Fibroblast of skin of abdomen (primary cell): Measurements from ENCODE around the gene PBX1.
A peak's percentile ranks its signal among the peaks of the same experiment; 100 is the strongest.

Experiments
- DNase-seq: peaks from one replicate; pipeline ENCODE4 v3.0.0-alpha.2; 2013

PBX1 gene

DNA sequence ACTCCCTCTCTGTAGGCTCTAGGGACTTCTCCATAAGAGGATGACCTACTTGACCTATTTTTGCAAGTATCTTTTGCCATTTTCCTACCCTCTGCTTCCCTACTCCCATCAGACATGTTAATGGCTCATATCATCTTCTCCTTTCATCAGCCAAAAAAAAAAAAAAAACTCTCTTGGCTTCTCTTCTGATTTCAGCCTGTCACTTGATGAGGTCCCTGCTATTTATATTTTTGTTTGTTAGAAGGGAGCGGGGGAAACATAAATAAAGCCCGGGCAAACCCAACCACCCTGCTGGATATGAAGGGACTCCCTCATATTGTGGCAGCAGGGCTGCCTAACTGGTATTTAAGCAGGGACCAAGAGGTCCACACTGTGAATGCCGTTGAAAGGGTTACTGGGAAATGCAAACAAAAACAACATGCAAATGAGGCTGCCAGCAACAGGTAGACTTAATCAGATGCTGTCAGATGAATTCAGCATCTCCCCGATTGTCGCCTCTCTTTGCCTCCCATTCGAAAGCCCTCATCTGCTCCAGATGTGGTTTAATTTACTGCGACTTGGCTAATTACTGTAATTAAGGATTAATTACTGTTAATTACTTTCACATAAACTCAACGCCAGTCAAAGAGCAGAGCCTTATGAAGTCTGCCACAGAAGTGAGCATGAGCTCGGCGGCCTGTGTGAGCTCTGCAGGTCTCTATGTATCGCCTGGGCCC is 172.3 kb downstream of the PBX1 start:
- DNase-seq = no peak

DNA sequence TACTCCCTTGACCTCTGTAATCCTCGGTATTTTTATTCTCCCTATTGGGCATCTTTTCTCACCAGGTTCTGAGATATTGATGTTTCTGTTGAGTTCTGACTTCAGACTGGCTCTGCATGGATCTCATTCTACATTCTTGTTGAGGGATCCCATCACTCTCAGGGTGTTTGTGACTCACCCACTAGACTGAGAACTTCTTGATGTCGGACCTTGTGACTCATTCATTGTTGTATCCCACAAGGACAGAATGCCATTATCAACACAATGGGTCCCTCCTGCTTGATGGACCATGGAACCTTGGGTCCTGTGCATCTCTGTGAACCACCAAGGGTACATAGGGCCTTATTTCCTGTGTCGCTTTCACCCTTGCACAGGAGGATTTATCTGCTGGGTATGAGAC is 174.1 kb downstream of the PBX1 start:
- DNase-seq = peak; percentile 70

DNA sequence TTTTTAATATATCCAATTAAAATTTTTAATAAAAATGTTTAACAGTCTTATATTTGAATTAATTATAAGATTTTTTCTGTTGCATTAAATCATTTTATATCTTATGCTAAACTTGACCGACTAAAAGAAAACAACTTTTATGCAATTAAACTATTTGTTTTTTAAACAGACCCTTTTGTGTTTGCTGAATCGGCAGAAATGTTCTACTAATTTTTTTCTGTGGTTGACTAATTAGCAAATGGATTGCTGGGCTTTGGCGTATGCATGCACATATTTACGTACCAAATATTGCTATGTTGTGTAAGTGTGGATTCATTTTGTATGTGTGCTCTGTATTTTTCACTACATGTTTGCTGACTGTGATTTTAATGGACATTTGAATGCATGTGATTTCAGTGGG is 174.8 kb downstream of the PBX1 start:
- DNase-seq = no peak

DNA sequence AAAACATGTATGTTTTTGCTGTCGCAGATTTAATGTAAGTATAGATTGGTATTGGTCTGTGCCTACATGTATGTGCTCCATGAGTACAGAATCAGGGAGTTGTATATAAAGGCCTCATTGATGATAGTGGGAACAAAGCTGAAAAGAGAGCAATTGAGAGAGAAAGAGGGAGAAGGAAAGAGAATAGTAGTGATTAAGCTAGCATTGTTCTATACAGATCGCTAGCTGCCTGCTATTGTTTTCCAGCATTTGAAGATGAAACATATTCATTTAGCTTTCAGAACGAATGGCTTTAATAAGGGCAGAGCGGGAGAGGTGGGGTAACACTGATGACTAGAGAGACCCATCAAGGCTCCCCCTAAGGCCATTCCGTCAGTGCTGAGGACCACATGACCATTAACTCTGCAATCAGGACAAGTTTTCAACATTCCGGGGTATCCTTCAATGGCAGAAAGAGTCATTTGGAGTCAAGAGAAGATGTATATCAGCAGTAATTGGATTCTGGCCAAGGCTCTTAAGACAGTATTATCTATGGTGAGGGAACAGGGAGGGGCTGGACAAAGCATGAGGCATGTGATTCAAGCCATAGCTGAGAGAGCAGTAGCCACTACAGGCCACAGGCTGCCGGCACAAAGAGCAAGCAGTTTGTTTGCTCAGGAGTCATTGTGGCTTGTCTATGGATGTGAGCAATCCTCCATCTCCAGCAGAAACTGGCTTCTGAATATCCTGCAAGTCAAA is 176.5 kb downstream of the PBX1 start:
- DNase-seq = peak; percentile 54

DNA sequence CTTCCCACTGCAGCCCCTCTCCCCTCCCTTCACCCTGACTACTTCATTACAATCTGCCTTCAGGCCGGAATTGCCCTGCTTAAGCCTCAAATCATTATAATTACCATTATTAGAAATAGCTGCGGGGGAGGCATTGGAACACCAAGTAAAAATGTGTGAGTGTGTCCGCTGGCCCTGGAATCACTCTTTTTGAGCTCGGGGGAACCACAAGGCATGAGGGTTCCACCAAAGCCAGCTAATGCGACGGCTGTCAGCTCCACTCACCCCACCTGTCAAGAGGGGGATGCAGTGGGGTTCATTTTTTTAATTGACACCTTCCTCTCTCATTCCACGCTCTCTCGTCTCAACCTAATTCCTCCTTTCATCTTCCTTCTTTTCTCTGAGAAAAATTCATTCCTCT is 177.2 kb downstream of the PBX1 start:
- DNase-seq = no peak

DNA sequence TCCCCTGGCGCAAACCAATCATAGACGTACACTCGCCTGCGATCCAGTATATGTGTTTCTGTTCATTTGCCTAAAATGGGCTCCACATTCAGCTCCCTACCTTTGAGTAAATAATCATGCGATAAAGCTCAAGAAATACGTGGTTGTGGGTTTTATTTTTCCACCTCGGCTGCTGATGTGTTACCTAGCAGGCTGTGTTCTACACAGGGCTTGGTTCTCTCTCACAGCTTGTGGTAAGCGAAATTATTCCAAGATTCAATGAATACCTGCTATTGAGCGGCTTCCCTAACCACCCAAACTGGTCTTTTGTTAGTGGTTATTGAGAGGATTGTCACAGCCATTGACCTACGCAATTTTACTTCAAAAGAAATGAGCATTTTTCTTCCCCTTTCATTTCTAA is 180.2 kb downstream of the PBX1 start:
- no peak for DNase-seq

DNA sequence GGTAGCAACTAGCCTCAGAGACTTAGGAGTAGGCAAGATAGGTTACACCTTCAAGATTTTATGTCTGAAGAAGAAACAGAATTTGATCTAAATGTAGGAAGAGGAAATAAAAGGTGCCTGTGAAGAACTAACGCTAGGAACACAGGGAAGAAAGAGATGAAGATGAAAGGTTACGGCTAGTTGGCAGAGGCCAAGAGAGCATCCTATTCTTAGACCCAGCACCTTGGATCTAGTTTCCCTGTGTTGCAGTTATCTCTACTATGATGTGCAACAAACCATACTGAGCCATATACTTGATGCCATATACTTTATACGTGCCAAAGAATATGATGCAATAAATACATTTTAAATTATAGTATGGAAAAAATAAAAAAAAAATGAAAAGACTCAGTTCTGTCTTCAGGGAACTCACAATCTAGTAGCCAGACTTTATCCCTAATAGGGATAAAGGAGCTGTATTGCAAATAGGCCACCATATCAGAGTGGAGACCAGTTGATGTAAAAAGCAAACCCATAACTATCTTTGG is 181.1 kb downstream of the PBX1 start:
- no peak for DNase-seq

DNA sequence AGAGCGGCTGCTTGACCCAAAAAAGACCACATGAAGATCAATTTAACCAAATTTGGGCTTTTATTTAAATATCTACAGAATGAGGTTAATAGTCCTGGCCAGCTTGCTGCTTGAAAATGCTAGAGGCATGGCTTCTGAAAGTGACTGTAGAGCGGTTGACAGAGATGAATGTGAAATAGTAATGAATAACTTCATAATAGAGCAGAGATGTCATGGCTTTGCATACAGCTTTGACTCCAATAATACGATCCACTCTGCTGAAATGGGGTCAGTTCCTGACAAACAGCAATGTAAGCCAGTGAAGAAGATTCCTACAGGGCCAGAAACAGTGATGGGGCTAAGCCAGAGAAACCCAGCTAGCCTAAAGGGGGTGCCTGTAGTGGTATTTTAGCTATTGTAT is 183.8 kb downstream of the PBX1 start:
- no peak for DNase-seq

DNA sequence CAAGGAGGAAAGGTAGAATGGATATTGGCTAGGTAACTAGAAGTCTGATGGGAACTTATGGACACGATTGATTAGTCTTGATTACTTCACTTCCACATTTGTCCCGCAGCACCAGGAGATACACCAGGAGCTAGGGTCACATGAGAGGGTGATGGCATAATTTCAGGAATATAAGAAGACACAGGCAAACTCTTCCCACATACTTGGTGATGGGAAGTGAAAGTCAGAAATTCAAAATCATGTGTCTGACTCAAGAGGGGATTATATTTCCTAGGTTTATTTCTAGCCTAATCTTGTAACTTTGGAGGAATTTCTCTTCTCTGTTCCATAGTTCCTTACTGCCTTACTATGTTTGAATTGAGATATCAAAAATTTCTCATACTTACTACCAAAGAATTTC is 185.0 kb downstream of the PBX1 start:
- DNase-seq = no peak

DNA sequence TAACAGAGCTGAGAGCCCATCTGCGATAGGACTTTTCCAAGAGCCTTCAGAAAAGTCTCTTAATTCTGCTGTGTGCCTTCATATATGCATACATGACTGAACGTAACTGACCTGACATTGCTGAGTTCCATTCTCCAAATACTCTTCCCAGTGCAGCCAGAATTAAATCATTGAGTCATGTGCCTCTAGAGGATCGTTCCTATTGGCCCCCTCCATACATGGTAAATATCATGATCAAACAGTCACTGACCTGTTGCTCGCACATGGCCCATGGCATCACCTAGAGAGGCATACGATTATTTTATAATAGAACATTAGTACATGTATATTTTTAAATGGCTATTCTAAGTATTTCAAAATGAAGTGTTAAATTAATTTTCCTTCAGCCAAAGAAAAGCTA is 186.8 kb downstream of the PBX1 start:
- DNase-seq = no peak

DNA sequence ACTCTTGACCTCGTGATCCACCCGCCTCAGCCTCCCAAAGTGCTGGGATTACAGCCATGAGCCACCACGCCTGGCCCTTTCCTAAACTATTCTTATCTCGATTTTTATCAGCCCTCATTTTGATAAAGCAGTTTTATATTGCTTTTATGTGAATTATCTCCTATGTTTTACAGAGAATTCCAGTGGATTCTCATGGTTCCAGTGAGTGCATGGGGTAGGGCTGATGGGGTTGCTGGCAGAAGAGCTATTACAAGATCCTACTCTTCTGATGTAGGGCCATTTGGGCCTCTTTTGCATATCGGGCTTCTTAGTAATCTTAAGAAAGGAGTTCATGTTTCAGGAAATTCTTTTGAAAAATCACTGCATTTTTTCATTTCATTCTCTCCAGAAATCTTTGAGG is 187.6 kb downstream of the PBX1 start:
- no peak for DNase-seq

DNA sequence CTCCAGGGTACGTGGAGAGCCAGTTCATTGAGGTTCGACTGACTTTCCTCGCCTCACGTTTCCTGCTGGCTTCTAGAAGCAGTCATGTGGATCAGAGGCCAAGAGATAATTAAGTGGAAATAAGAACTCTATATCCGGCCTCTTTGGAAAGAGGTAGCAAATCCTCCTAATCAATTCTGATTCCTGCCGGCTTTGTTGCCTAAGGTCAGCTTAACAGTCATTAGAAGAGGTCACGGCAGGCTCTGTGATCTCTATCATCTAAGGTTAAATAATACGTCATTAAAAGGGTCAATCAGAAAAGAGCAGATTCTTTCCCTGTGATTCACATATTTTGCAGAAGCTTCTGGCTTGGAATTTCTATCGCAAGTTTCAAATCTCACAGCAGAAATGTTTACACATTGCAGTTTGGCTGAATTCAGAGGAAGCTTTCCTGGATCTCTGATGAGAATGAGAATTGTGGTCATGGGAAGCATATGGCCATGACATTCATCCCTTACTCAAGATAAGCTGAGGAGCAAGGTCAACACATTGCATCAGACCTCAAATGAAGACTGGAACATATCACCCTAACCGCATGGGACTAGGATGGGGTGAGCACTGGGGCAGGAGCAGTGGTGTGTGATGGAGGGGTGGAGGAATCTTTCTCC is 189.4 kb downstream of the PBX1 start:
- peak; percentile 86 for DNase-seq

DNA sequence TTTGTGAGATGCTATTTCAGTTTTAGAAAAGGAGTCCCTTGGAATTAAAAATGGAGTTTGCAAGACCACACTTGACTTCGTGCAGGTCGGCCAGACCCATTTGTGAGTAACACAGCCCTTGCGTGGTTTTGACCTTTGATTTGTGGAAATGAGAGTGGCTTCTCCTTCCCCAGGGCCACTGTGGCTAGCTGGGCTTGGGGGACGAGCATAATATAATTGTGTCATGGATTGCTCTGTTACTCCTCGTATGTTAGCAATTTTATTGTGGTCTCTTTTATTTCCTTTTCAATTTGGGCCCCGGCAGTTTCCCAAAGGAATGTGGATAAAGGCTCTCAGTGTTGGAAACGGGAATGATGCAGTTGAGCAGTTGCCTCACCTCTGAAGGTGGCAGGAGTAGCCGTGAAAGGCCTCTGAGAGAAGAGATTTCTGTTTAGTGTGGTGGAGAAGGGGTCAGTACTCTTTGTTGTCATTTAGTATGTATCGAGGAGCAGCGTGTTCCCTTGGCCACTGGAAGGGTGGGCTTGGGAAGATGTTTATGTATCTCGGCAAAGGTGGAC is 194.6 kb downstream of the PBX1 start:
- DNase-seq = peak; percentile 44

DNA sequence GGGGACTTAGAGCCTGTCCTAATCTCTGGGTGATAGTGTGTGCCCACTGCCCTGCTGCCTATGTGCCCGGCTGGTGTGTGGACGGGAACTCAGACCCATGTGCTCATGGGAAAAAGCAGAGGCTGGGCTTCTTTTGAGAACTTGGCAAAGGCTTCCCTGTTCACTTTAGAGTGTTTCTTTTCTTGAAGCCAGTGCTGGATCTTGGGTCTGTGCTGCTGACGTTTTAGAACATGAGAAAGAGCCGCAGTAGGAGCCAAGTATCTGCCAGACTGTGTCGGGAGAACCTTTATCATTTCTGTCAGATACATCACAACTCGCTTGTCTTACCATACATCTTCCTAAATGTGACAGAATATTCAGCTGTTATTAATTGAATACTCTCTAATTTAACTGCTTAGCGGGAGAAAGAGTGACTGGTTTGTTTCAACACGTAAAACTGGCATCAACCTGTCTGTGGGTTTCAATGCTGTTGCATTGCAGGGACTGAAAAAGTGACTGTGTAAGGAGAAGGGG is 195.2 kb downstream of the PBX1 start:
- DNase-seq = peak; percentile 77

DNA sequence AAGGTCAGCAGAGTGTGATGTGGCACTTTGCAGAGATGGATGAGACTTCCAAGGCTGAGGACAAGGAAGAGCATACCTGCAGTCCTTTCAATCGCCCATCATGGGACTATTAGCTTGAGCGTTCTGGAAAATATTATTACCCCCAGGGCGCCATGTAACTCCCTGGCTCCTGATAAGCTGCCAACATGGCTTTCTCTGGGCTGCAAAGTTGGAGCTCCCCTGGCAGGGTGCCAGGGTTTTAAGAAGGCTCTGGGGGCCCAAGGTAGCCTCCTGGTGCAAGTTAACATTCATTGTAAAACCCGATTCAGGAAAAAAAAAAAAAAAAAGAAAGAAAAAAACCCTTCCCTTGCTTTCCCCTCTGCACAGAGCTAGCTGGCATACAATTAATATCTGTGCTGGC is 196.7 kb downstream of the PBX1 start:
- no peak for DNase-seq

DNA sequence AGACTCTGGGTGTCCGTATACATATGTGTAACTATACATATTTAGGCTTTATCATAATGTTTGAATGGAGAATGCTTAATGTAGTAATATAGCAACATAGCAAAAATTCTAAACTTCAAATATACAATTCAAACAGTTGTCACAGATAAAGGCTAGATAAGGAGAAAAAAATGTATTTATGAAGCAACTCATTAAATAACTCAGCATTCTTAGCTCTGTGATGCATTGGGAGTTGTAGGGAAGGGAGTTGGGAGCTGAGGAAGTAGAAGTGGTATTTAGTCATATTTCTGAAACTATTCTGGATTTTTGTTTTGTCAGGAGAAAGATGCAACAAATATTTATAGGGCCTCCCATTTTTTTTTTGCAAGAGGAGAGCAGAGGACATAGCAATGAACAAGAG is 197.8 kb downstream of the PBX1 start:
- no peak for DNase-seq

DNA sequence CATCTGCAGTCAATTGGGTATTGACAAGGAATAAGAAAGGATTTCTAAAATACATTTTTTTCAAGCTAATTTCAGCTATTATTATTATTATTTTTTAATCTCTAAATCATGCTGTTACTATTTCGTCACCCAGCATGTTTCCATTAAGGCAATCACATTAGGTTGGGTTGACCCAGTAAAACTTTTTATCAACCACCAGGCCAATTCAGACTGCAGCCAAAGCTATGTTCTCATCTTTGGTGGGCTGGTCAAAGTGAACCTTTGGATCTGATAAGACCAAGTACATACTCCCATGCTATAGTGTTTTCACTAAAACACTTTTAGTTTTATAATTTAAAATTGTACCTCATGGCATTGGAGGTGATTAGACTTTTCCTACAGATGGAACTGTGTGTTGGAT is 198.6 kb downstream of the PBX1 start:
- no peak for DNase-seq

DNA sequence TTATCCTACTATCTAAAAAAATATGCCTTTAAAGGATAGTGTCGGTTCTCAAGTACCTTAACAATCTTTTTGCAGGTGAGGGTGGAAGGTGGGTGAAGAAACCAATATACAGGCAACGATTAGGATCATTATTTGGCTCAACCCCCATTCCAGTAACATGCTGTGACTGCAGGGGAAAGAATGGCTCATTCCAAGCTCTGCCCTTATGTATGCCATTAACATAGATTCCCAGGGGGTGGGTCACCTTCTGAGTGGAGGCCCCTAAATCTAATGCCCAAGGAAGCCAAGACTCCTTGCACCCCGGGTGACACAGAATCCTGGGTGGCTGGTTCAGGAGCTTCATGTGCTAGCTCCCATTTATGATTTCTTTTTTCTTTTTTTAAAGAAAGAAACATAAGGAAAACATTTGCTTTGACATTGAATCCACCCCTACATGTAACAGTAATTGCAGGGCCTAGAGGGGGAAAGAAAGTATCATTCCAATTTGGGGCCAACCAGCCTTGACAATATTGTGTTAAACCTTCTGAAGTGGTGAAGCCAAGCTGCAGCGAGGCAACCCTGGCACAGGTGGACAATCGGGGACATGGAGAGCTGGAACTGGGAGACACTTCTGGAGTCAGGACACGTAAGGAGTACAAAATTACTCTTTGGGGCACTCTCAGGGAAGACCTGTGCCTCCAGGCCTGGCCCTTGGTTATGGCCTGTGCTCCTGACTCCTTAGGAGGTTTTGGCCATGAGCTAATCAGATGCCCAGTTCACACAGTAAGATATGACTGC is 200.3 kb downstream of the PBX1 start:
- DNase-seq = no peak

DNA sequence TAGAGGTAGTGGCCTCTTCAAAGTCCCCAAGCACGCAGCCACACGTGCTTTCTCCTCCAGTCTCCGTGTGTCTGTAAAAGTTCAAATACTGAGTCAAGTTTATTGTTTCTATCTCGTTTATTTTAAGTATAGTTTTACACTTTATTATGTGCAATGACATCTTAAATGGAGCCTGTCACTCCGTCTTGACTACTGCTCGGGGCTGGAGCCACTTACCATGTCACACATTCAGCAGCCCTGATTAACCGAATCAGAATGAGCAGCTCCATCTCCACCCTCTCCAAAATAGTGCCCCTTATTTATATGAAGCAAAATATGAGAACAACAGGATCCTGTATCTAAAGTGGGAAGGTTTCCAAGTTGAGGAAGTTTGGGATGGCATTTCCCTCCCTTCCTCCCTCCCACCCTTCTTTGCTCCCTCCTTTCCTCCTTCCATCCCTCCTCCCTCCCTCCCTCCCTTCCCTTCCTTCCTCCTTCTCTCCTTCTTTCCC is 201.0 kb downstream of the PBX1 start:
- no peak for DNase-seq

DNA sequence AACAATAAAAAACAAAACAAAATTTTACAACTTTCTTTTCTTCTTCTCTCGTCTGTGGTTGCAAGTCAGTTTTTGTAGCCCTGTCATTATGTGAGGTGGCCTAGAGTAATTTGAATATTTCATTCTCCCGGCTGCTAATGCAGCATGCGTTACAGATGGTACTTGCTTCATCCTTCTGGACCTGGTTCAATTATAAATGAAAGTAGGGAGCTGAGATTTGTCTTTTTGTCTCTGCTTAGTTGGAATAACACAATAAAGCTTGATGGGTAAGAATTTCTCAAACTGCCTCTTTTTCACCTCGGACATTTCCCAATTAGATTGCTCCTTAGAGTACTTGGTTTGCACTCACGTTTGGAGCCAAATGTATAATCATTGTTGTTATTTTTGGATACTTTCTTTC is 201.6 kb downstream of the PBX1 start:
- peak; percentile 36 for DNase-seq

DNA sequence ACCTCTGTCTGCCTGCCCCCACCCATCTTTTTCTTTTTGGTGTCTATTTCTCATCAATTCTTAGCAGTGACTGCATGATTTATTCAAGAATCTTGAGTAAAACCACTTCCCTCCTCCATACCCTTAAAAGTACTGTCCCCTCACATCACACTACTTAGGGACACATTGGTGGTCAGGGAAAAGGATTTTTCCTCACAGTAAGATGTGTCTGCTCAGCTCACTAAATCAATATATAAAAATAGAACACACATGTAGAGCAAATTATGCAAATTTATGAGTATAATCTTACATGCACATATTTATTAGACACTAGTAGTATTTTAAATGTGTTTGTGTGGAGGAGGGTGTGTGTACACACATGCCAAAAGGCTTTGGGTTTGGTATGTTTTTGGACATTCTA is 202.0 kb downstream of the PBX1 start:
- DNase-seq = no peak

DNA sequence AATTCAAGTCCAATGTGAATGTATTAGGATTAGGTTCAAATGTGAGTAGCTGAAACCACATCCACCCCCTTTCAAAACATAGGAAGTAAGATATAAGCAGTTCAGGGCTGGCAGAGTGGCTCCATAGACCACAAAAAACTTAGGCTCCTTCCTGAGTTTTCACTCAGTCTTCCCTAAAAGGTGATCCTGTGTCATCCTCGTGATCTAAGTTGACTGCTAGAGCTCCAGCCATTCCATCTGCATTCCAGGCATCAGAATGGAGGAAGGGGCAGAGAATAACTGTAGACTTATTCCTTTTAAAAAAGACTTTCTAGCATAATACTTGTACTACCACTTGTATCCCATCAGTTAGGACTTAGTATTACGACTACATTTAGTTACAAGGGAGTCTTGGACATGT is 204.1 kb downstream of the PBX1 start:
- DNase-seq = no peak
